Pancreas (tissue), 10 donors: ENCODE data around the gene TENM4. TPM values are rescaled to one million over a fixed set of nuclear protein-coding genes. Genes with fewer than 3 reads are reported as not detected.

Experiments used
- ATAC-seq, 4 donors: fragments of 200-7000 bp; cut with Tn5 transposase; one replicate each; pipeline versions ENCODE4 v1.8.0 to v1.9.1; 2020; ENCODE audit warnings: mild to moderate bottlenecking in 4 of 4, moderate library complexity in 4 of 4
- DNase-seq, 6 donors: peaks; one replicate each; pipeline ENCODE4 v3.0.0-alpha.2; 2020
- FAIRE-seq: peaks from 2 replicates; lab custom pipeline; 2012; peaks lifted over from hg19 to GRCh38; lab: Jason Lieb, UNC
- H3K27ac ChIP-seq, 4 donors: fragments of 200-600 bp; sonication (generic); 1 replicate in 3 of 4; 2 replicates in 1 of 4; pipeline versions ENCODE4 v1.5.0 to v1.8.0; 2020
- H3K27me3 ChIP-seq, 4 donors: fragments of 200-600 bp; one replicate each; pipeline ENCODE4 v1.8.0; 2021
- H3K36me3 ChIP-seq, 3 donors: fragments of 200-600 bp; sonication (generic) in 1 of 3; one replicate each; pipeline versions ENCODE4 v1.5.0 to v1.8.0; 2020 to 2021
- H3K4me1 ChIP-seq, 3 donors: fragments of 200-600 bp; one replicate each; pipeline ENCODE4 v1.8.0; 2021
- H3K4me3 ChIP-seq, 4 donors: fragments of 200-600 bp; sonication (generic) in 2 of 4; one replicate each; pipeline versions ENCODE4 v1.5.0 to v1.8.0; 2020 to 2021
- H3K9me3 ChIP-seq, 4 donors: fragments of 200-600 bp; one replicate each; pipeline ENCODE4 v1.8.0; 2021
- CTCF ChIP-seq, 4 donors: fragments of 200-600 bp; sonication (generic) in 3 of 4; IDR thresholded peaks; one replicate each; pipeline versions ENCODE4 v1.5.0 to v1.8.0; 2021; ENCODE audit warnings: antibody characterized with exemption in 4 of 4
- WGBS, 2 donors: extraction: QIAGEN DNeasy Blood & Tissue Kit; methylation state at CpG; one replicate each; pipeline ENCODE4 v1.1.7; 2013; 5-methylcytosine and 5-hydroxymethylcytosine counted together
- intact Hi-C, 3 donors: fragments of 100-400 bp; cut with DNase I; formaldehyde crosslinking; loops; one replicate each; pipeline versions ENCODE4 v1.11.1 to v1.14.2; 2022
- polyA plus RNA-seq, 2 donors: library from polyadenylated mRNA; stranded (reverse); fragments of 200-250 nt; gene quantifications; one replicate each; pipeline ENCODE4 v1.2.3, GENCODE V29; 2013
- total RNA-seq, 6 donors: library from RNA; stranded (reverse); fragmentation: NEBNext Ultra II Directional in 4 of 6; extraction: Animal tissue kit (Norgen Biotek cat#: 25700) in 4 of 6; gene quantifications; one replicate each; pipeline versions ENCODE4 v1.2.1 to v1.2.4, GENCODE V29; 2021 to 2023
- donor health status: healthy with polysubstance abuse.
- donor health status: DM: no; HTN: no; CAD: no; lungs with moderate emphysema.
- donor health status: DM: no; HTN: no; CAD: no.
- donor health status: control.
- donor health status: control.
- donor health status: Bipolar disorder and iron deficiency.
- donor health status: DM: yes; HTN: yes; CAD: no.
- donor health status: DM: no; HTN: no; CAD: no.
- donor health status: DM: no; HTN: no; CAD: no.
- donor health status: DM: yes; HTN: yes; CAD: no.

Gene TENM4
- total and polyA plus RNA-seq, 8 donors = 0.37 to 6.8 (median 1.3) TPM

GRCh38 chr11:78922859-78923625 is 517.8 kb downstream of the TENM4 start:
- Histone ChIP-seq H3K4me1 (no peaks in the 10 kb centered on the region), H3K9me3 (no peaks in the 10 kb centered on the region), H3K27ac (no peak overlapping the region), H3K27me3 (no peaks in the 10 kb centered on the region), H3K4me3 (no peak overlapping the region), H3K36me3 (no peaks in the 10 kb centered on the region)
- no peak for FAIRE-seq
- 87 to 89% methylated on average over 5 of the region's 5 CpGs for WGBS, 2 donors
- TF ChIP-seq CTCF (IDR thresholded peaks at IDR 0.05) = no peak
- no peak for DNase-seq
- intact Hi-C loops = no loop called here
- ATAC-seq = no peak

- no peak for TF ChIP-seq CTCF (IDR thresholded peaks at IDR 0.05)
- WGBS, 2 donors = 88 to 93% methylated on average over 3 of the region's 3 CpGs
- Histone ChIP-seq H3K27ac (no peak overlapping the region), H3K27me3 (no peaks in the 10 kb centered on the region), H3K36me3 (no peaks in the 10 kb centered on the region), H3K4me1 (no peaks in the 10 kb centered on the region), H3K9me3 (no peaks in the 10 kb centered on the region), H3K4me3 (no peak overlapping the region)
- FAIRE-seq = no peak
- ATAC-seq = no peak
- no peak for DNase-seq
- intact Hi-C loops = no loop called here
Measured at GRCh38 chr11:78921509-78921908, 519.3 kb downstream of the TENM4 start.

DNA sequence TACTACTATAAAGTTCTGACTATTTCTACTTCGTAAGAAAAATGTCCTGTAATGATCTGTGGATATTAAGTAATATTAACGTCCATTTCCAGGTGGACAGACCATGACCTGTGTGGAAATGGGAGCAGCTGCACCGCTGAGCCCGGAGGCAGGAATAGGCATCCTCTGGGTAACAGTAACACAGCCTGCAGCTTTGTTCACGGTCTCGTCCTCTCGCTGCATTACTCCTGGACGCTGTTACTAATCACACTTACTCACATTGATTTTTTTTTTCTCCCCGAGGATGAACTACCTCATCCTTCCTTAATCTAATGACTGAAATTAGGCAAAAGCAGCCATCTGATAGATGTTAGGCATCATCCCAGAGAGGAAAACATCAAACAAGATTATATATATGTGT is 520.5 kb downstream of the TENM4 start:
- no peak for TF ChIP-seq CTCF (IDR thresholded peaks at IDR 0.05)
- WGBS, 2 donors = 46 to 51% methylated on average over 9 of the region's 9 CpGs
- no peak for ATAC-seq
- H3K27me3 ChIP-seq = no peaks in the 10 kb centered on the region
- no peaks in the 10 kb centered on the region for H3K9me3 ChIP-seq
- intact Hi-C loops = no loop called here
- no peak overlapping the region for H3K4me3 ChIP-seq
- H3K27ac ChIP-seq = no peak overlapping the region
- no peaks in the 10 kb centered on the region for H3K4me1 ChIP-seq
- FAIRE-seq = no peak
- DNase-seq = no peak
- H3K36me3 ChIP-seq = no peaks in the 10 kb centered on the region

GRCh38 chr11:78916759-78917158 is 524.1 kb downstream of the TENM4 start:
- intact Hi-C loops = no loop called here
- no peak overlapping the region for H3K27ac ChIP-seq
- no peaks in the 10 kb centered on the region for H3K27me3 ChIP-seq
- FAIRE-seq (no peak), ATAC-seq (no peak), DNase-seq (no peak)
- no peaks in the 10 kb centered on the region for H3K4me1 ChIP-seq
- no peaks in the 10 kb centered on the region for H3K36me3 ChIP-seq
- H3K9me3 ChIP-seq = no peaks in the 10 kb centered on the region
- no peak for TF ChIP-seq CTCF (IDR thresholded peaks at IDR 0.05)
- 58 to 74% methylated on average over 1 of the region's 1 CpG for WGBS, 2 donors
- no peak overlapping the region for H3K4me3 ChIP-seq

DNA sequence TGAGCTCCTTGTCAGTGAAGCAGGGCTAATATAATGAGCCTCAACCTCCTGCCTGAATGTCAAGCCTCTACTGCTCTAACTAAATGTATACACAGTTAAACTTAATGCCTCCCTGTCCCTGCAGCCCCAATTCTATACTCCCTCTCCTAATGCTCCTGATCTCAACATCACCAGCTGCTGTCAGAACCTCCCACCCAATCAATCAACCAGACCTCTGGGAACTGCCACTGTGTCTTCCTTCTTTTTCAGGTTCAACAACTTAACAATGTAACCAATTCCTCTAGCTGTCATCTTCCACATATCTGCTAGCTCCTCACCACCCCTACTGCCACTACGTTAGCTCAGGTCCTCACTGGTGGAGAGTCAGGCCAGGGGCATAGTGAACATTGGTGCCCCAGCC is 526.3 kb downstream of the TENM4 start:
- FAIRE-seq (no peak), DNase-seq (no peak)
- intact Hi-C loops = no loop called here

More for the DNA sequence above, 526.3 kb downstream of the TENM4 start:
- no peak overlapping the region for H3K4me3 ChIP-seq
- no peak for TF ChIP-seq CTCF (IDR thresholded peaks at IDR 0.05)
- WGBS, 2 donors = 29% methylated on average over 1 of the region's 1 CpG
- no peak overlapping the region for H3K27ac ChIP-seq
- no peaks in the 10 kb centered on the region for H3K4me1 ChIP-seq
- ATAC-seq = no peak
- H3K36me3 ChIP-seq = no peaks in the 10 kb centered on the region
- H3K27me3 ChIP-seq = no peaks in the 10 kb centered on the region
- no peaks in the 10 kb centered on the region for H3K9me3 ChIP-seq
